Limb (tissue), 2 donors: ENCODE results near the gene GFER.
"Not testable (repeated sequence)": the region's sequence is repeated elsewhere in the genome, so short reads cannot be mapped to it uniquely, and the experiment has no call there.

Experiments used
- DNase-seq, 2 donors: peaks; one replicate each; pipeline ENCODE4 v3.0.0-alpha.2; 2016; ENCODE audit errors: extremely low spot score in 2 of 2

GFER gene

DNA sequence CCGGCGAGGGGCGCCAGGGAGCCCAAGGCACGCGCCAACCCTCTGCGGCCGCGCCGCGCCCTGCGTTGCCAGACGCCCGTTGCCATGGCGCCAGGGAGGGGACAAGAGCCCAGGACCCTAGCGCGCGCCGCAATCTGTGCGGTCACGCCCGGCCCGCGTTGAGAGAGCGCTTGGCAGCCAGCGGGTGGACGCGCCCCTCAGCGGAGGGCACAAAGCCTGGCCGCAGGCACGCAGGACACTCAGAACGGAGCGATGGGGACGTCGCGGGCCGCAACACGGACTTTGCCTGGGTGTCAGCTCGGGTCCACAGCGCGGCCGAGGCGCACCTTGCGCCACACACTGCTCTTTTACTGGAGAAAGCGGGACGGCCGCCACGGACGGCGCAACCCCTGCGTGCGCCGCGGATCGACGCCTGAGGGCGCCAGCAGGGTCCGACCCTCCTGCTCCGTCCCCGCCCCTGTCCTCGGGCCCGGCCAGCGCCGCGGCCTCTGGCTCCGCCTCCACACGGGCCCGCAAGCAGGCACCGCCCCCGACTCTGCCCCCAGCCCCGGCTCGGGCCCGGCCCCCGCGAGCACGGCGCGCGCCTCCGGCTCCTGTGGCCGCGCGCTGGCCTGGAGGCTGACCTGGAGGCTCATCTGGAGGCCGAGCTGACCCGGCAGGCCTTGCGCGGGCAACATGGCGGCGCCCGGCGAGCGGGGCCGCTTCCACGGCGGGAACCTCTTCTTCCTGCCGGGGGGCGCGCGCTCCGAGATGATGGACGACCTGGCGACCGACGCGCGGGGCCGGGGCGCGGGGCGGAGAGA, at the start of gene GFER:
Gene GFER (plus strand): TSS at position 650 of the 803 bp plus-strand sequence. CDS start 26 bp downstream, at position 676.
- peak; percentile 93 for DNase-seq

DNA sequence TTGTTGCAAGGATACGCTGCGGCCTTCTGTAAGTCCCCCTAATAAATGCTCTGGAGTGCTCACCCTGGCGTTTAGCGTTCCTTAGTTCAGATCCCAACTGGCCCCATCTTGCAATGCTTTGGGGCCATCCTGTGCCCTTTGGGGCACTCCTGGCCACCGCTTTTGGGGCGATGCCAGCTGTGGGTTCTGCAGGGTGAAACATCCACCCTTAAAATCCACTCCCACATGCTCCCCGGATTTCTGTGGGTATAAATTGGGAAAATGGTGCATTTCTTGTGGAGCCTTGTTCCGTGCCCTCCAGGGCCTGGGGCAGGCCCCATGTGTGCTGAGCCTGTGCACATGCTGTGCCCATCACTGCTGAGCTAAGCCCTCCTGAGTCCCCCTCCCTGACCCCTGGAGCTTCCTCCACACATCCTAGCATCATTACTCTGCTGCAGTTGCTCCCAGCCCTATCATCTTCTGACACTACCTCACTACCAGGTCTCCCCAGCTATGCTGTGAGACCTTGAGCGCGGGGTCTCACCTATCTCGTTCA, 47.0 kb upstream of the GFER start:
- DNase-seq: no peak

DNA sequence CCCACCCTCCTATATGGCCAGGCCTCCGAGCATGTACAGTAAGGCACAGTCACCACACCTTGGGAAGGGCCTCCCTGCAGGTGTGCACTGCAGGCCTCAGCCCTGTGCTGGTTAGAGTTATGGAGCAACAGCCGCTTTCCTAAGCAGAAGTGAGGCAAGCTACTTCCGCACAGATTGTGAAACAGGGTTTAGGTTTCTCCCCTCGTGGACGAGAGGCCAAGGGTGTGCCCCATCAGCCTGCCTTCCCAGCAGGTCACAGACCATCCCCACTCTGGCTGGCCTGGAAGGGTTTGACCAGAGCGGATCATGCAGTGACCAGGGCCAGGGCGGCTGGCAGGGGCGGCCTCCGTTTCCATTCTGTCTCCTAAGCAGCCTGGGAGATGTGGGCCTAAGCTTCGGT, 45.7 kb upstream of the GFER start:
- DNase-seq: no peak

DNA sequence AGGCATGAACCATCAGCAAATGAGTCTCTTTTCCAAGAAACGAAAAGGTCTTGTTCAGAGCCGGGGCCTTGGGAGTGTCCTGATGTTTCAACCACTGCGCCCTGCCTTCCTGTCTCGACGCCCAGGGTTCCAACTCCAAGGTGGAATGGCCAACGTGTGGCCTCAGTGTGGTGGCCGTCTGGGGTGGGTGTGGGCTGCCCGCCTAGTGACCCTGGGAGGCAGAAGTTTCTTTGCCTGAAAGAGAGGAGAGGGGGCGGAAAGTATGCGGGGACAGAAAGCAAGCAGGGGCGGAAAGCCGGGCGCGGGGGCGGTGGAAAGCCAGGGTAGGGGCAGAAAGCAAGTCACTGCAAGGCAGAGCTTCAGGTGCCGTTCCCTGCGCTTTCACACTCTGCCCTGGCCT, 45.1 kb upstream of the GFER start:
- DNase-seq: no peak

DNA sequence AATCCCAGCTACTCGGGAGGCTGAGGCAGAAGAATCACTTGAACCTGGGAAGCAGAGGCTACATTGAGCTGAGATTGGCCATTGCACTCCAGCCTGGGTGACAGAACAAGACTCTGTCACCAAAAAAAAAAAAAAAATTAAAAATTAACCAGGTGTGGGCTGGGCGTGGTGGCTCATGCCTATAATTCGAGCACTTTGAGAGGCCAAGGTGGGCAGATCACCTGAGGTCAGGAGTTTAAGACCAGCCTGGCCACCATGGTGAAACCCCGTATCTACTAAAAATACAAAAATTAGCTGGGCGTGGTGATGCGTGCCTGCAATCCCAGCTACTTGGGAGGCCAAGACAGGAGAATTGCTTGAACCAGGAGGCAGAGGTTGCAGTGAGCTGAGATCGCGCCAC, 44.2 kb upstream of the GFER start:
- DNase-seq: not testable (repeated sequence)

DNA sequence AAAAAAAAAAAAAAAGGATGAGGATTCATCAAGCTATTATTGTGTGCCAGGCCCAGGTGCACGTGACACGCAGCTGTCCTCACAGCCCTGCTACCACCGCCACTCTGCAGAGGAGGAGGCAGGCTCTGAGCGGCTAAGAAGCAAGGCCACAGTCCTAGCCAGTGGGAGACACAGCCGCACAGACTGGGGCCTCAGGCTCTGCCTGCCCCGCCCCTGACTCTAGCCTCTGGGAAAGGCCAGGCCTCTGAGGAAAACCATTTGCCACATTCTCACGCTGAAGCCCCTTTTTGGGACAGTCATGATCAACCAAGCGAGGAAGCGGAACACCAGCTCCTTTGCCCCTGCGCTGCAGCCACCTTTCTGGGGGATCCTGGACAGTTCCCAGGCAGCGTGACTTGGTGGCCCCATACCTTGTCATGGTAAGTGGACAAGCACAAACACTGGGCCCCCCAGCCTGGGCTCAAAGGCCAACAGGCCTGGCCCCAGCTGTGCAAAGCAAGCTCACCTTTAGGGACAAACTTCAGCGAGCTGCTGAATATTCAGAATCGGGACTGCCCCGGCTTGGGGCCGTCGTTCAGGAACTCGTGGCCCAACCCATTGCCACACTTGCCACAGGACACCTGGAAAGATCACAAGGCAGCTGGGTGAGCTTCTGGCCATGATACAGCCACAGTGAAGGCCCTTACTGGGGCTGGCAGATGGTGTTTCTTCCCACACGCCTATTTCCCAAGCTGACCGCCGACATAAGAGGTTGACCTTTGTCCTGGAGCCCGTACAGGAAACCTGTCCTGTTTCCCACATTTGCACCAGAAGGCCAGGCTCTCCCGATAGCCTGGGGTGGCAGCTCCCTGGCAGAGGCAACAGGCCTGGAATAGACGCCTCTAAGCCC, 43.5 kb upstream of the GFER start:
- peak in 1 of 2 donors; percentile 28 for DNase-seq

DNA sequence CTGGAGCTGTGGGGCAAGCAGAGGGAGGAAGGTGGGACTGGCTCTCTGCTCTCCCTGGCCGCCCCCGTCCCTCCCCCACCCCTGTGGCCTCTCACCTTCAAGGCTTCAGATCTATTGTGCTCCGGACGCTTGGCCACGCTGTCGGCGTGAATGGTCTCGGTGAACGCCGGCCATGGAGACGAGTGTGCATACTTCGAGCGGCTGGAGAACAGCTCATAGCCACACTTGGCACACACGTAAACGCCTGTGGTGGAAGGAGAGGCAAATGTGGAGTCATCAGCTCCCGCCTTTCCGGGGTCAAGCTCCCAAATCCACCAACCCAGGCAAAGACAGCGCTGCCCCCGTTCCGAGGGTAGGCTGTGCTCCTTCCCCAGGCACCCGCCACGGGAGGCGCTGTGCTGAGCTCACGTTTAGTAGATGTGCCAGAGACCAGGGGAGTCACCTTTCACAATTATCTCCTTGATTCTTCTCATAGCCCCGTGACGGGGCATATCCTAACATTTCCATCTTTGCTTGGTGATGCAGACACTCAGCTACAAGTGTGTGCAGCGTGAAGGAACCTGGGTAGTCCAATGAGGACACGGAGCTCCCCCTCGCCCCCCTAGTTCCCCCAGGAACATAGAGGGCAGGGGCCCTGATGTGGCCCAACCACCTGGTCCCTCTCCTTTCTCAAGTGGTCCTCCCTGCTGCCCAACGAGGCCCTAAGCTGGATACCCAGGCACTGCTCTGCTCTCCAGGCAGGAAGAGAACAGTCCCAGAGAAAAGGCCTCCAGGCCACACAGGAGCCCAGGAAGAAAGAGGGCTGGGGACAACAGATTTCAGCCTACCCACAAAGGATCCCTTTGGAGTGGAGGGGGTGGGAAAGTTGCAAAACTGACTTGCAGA, 42.6 kb upstream of the GFER start:
- DNase-seq: peak in 1 of 2 donors; percentile 27

DNA sequence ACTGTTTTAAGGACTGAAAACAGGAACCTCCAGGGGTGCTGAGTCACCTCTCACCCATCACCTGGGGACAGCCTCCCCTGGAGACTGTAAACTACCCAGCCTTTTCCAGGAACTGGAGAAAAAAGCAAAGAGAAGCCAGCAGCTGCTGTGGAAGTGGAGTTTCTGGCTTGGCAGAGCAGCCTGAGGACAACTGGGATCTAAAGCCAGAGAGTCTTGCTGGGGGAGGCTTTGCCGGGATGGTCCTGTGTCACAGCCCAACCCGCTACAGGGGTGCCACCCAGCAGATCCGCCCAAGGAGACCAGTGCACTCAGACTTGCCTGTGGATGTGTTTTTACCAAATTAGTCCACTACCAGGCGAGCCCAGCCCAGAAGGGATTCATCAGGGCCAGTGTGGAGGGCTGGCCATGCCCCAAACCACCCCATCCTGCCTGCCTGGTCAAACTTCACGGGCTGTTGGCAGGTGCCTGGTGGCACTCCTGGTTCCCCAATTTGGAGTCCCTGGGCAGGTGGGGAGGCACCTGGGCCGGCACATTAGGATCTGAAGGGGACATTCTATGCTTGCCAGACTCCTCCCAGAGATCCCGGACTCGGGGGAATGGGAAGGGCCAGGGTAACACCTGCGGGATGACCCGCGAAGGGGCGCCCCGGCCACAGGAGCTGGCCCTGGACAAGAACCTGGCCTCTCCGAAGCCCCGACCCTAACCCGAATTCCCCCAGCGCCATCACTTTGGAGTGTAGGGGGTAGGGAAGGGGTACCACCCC, 41.8 kb upstream of the GFER start:
- DNase-seq: peak in 1 of 2 donors; percentile 32

DNA sequence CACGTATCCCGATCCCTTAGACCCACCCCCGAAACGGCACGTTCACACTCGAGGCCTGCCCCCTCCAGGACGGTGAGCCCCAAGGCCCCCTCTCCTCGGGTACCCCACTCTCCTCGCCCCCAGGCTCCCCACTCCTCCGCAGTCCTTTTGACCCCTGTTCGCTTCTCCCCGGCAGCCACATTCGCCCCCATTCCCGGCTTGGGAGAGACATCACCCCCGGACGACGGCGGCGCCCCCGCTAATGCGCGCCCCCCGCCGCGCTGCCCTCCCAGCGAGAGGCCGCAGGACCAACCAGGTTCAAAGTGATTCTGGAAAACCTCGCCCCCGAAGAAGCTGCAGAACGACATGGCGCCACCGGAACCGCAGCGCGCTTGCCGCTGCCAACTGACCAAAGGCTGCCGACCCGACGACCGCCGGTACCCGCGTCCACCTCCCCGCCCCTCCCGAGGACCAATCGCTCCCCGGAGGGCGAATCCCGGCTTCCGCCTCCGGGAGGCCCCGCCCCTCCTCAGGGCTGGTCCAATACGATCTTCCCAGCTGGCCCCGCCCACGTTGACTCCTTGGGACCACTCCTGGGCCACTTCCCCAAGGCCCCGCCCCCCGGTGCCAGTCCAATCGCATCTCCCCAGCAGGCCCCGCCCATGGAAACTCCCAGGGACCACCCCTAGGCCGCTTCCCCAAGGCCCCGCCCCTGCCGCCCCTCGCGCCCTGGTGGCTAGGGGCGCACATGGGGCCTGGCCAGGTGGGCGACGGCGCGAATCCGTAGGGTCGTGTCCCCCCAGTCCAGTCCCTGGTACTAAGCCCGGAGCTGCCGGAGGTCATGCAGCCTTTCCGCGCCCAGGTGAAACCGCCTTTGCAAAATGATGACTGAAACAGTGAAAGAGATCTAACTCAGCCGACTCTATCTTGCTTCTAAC, 40.9 kb upstream of the GFER start, which contains the start of gene MSRB1:
Gene MSRB1 (minus strand): TSS at position 390 of the 917 bp plus-strand sequence. CDS start 43 bp downstream, at position 347.
- DNase-seq: peak; percentile 99

DNA sequence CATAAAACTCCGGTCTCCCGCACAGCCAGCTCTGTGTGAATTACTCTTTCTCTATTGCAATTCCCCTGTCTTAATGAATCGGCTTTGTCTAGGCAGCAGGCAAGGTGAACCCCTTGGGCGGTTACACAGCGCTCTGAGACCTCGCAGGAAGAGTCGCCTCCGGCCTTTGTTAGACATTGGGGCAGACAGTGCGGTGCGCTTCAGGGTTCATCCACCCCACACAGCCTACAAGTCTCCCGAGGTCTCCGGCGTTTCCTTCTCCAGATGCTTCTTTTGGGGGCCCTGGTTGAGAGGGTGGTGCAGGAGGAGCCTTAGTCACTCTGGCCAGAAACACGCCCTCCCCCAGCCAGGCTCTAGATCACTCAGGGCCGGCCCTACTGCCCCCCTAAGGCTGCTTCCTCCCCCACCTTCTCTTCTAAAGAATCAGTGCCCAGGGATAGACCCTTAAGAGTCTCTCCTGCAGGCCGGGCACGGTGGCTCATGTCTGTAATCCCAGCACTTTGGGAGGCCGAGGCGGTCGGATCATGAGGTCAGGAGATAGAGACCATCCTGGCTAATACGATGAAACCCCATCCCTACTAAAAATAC, 39.3 kb upstream of the GFER start:
- DNase-seq: no peak

DNA sequence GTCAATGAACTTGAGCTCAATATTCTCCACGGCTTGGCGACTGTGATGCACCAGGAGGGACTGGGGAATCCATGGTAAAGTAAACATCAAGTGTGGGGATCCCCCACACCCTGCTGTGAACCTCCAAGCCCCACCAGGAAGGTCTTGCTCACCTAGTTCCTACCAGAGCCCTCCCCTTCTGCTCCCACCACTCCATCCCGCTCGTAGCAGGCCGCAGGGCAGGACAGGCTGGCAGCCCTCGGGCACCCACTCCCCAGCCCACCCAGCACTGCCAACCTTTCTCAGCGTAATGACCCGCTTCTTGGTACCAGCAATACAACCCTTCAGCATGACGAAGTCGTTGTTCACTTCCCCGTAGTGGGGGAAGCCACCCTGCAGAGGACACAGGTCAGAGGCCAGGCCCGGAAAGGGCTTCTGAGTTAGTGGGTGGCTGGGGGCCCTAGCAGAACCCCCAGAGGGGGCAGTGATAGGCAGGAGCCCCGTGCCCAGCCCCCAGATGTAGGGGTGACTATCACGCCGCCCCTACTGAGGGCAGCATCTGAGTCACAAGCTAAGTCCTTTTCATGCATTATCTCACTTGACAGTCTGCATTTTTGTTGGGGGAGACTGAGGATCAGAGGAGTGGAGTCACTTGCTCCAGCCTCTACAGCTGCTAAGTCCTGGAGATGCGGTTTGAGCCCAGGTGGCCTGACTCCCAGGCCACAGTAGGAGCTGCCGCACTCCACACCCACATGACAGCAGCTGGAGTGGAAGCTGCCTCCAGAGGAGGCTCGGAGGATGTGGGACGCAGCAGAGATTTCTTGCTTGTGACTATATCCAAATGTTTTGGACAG, 38.2 kb upstream of the GFER start:
- no peak for DNase-seq

DNA sequence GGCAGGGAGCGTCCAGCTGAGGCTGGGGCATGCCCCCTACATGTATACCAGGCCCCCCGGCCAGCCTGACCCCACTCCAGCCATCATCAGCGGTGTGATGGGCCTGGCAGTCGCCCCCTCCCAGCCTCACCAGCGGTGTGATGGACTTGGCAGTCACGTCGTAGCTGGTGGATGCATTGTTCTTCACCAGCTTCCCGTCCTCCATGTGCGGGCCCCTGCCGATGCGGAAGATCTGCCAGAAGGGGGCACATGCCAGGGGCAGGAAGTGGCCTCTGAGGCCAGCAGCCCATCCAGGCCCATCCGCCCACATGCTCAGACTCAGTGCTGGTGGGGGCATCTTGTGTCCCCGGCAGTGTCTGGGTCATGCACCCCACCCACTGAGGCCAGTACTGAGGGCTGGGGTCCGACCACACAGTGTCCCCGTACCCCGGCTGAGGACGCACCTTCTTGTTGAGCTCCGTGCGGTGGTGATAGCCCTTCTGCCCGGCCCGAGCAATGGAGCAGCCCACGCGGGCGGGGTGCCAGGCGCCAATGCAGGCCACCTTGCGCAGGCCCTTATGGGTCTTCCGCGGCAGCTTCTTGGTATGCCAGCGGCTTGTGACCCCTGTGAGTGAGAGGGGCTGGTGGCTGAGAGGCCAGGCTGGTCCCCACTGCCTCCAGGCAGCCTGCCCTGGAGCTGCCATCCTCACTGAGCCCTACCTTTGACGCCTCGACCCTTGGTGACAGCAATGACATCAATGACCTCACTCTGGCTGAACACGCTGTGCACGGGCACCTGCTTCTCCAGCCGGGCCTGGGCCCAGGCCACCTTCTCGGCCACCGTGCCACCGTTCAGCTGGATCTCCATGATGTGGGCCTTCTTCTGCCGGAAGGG, 37.3 kb upstream of the GFER start:
- no peak for DNase-seq

DNA sequence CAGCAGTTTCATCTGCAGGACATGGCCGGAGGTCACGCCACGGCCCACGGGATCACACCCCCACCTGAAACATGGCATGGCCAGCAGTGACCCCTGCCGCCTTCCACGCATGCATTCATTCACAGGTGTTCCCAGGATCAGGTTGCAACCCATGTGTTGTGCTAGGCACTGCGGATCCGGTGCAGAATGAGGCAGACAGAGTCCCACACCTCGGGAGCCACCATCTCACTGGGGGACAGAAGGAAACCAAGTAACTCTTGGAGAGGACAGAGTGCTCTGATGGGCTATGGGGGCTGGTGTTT, 36.7 kb upstream of the GFER start:
- DNase-seq: no peak

DNA sequence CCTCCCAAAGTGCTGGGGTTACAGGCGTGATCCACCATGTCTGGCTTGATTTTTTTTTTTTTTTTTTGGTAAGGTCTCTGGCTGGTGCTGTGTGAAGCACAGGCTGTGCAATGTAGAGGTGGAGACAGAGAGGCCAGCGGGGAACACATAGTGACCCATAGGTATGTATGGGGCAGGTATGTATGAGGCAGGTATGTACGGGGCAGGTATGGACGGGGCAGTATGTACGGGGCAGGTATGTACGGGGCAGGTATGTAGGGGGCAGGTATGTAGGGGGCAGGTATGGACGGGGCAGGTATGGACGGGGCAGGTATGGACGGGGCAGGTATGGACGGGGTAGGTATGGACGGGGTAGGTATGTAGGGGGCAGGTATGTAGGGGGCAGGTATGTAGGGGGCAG, 34.5 kb upstream of the GFER start:
- no peak for DNase-seq

DNA sequence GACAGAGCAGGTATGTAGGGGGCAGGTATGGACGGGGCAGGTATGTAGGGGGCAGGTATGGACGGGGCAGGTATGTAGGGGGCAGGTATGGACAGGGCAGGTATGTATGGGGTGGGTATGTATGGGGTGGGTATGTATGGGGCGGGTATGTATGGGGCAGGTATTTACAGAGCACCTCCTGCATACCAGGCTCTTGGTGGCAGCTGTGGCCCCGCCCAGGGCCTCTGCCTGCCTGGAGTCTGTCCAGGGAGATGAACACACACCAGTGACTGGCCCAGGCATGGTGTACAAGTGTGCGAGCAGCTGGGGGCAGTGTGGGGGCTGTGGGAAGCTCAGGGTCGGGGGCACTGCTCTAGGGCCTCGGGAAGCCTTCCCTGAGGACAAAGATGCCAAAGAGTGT, 33.9 kb upstream of the GFER start:
- DNase-seq: no peak

DNA sequence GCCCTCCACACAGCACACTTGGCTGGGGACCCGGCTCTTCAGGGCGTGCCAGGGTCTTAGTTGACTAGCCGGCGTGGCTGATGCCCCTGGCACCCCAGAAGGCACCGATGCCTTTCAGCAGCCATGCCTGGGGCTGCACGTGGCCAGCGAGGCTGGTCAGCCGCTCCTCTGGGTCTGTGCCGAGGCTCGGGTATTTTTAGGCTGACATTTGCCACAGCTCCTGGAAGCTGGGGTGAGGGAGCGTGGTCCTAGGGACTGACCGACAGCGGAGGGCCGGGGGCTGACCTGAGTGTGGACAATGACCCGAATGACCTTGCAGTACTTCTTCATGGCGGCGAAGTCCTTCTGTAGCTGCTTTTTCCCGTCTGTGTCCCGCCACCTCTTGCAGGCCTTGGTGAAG, 33.4 kb upstream of the GFER start:
- no peak for DNase-seq

DNA sequence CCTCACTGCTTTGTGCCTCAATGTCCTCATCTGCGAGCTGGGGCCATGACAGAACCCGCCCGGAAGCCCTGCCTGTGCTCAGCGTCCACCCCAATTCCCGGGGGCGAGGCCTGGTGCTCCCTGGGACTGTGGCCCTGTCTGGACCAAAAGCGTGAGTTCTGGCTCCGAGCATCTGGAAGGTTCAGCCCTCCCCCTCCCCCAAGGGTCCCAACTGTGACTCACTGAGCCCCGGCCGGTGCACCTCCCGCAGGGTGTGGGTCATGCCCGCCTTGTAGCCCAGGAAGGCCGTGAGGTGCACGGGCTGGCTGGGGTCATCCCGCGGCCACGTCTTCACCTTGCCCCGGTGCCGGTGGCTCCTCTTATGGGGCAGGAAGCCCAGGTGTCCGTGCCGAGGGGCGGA, 30.3 kb upstream of the GFER start:
- DNase-seq: no peak
